ENCODE data around the gene NOXRED1.

NOXRED1 gene

GRCh38 chr14:77469067-77469505, 45.8 kb upstream of the NOXRED1 start:
- H3K36me3 ChIP-seq (ENCODE audit: insufficient read depth, low read length), result peaks cover 50% of the 10 kb centered on the region
- no peak overlapping the region for H3K4me3 ChIP-seq (ENCODE audit: low read length, poor library complexity, severe bottlenecking)
- TF ChIP-seq CTCF (conservative IDR thresholded peaks at IDR 0.05; ENCODE audit: low read length) (no peak), EZH2phosphoT487 (IDR thresholded peaks at IDR 0.05; ENCODE audit: borderline replicate concordance) (no peak)
- H3K27me3 ChIP-seq (ENCODE audit: insufficient read depth, low read length, poor library complexity, severe bottlenecking), result no peaks in the 10 kb centered on the region
- no peaks in the 10 kb centered on the region for H3K9me3 ChIP-seq (ENCODE audit: insufficient read depth, low read depth, low read length)
- H4K20me1 ChIP-seq (ENCODE audit: insufficient read depth, low read length, poor library complexity, severe bottlenecking), result no peaks in the 10 kb centered on the region
- H3K9me2 ChIP-seq (replicated peaks; ENCODE audit: low read depth, low read length), result no peaks in the 10 kb centered on the region
- H3K79me2 ChIP-seq (ENCODE audit: insufficient read depth, low read length), result no peaks in the 10 kb centered on the region
- H3K4me1 ChIP-seq (ENCODE audit: insufficient read depth, low read length, poor library complexity, severe bottlenecking), result no peaks in the 10 kb centered on the region
- H2AFZ ChIP-seq (ENCODE audit: low read length), result no peak overlapping the region
- no peak overlapping the region for H3K4me2 ChIP-seq (ENCODE audit: low read depth, low read length, poor library complexity, severe bottlenecking)
- H3F3A ChIP-seq (ENCODE audit: low read depth), result no peaks in the 10 kb centered on the region
- no peak overlapping the region for H3K9ac ChIP-seq (ENCODE audit: low read depth, low read length, poor library complexity, severe bottlenecking)

- H3K9me2 ChIP-seq (replicated peaks; ENCODE audit: low read depth, low read length), result no peaks in the 10 kb centered on the region
- H4K20me1 ChIP-seq (ENCODE audit: insufficient read depth, low read length, poor library complexity, severe bottlenecking), result no peaks in the 10 kb centered on the region
- H3K9me3 ChIP-seq (ENCODE audit: insufficient read depth, low read depth, low read length), result no peaks in the 10 kb centered on the region
- H3K36me3 ChIP-seq (ENCODE audit: insufficient read depth, low read length), result peaks cover 61% of the 10 kb centered on the region
- no peaks in the 10 kb centered on the region for H3K4me1 ChIP-seq (ENCODE audit: insufficient read depth, low read length, poor library complexity, severe bottlenecking)
- no peaks in the 10 kb centered on the region for H3K27me3 ChIP-seq (ENCODE audit: insufficient read depth, low read length, poor library complexity, severe bottlenecking)
- peaks cover 4% of the 10 kb centered on the region; the same call in 1 of the 2 replicates for H3K79me2 ChIP-seq (ENCODE audit: insufficient read depth, low read length)
- TF ChIP-seq CTCF (conservative IDR thresholded peaks at IDR 0.05; ENCODE audit: low read length), result no peak
- TF ChIP-seq EZH2phosphoT487 (IDR thresholded peaks at IDR 0.05; ENCODE audit: borderline replicate concordance), result no peak
- no peak overlapping the region for H3K9ac ChIP-seq (ENCODE audit: low read depth, low read length, poor library complexity, severe bottlenecking)
- H3K4me3 ChIP-seq (ENCODE audit: low read length, poor library complexity, severe bottlenecking), result no peak overlapping the region
- H3F3A ChIP-seq (ENCODE audit: low read depth), result no peaks in the 10 kb centered on the region
- no peak overlapping the region for H2AFZ ChIP-seq (ENCODE audit: low read length)
- no peak overlapping the region for H3K4me2 ChIP-seq (ENCODE audit: low read depth, low read length, poor library complexity, severe bottlenecking)
These were observed 44.5 kb upstream of the NOXRED1 start for GRCh38 chr14:77467801-77468200.

GRCh38 chr14:77459072-77459723, 35.9 kb upstream of the NOXRED1 start:
- Histone ChIP-seq H4K20me1 (ENCODE audit: insufficient read depth, low read length, poor library complexity, severe bottlenecking) (peaks cover 32% of the 10 kb centered on the region), H3K9me2 (replicated peaks; ENCODE audit: low read depth, low read length) (no peaks in the 10 kb centered on the region), H3K9ac (ENCODE audit: low read depth, low read length, poor library complexity, severe bottlenecking) (peak overlapping the region; percentile 86), H3K4me1 (ENCODE audit: insufficient read depth, low read length, poor library complexity, severe bottlenecking) (peaks cover 26% of the 10 kb centered on the region), H3K36me3 (ENCODE audit: insufficient read depth, low read length) (peaks cover 41% of the 10 kb centered on the region; the same call in 1 of the 2 replicates), H2AFZ (ENCODE audit: low read length) (no peak overlapping the region), H3K4me2 (ENCODE audit: low read depth, low read length, poor library complexity, severe bottlenecking) (peak overlapping the region; percentile 97), H3K9me3 (ENCODE audit: insufficient read depth, low read depth, low read length) (no peaks in the 10 kb centered on the region), H3K27me3 (ENCODE audit: insufficient read depth, low read length, poor library complexity, severe bottlenecking) (no peaks in the 10 kb centered on the region), H3F3A (ENCODE audit: low read depth) (no peaks in the 10 kb centered on the region), H3K4me3 (ENCODE audit: low read length, poor library complexity, severe bottlenecking) (peak overlapping the region; percentile 94), H3K79me2 (ENCODE audit: insufficient read depth, low read length) (peaks cover 73% of the 10 kb centered on the region)
- TF ChIP-seq EZH2phosphoT487 (IDR thresholded peaks at IDR 0.05; ENCODE audit: borderline replicate concordance) (no peak), CTCF (conservative IDR thresholded peaks at IDR 0.05; ENCODE audit: low read length) (peak; percentile 82)

Measured in Loucy (cell line).